Activated CD8-positive, alpha-beta T cell treated with anti-CD3 and anti-CD28 coated beads for 36 hours (primary cell): Measurements from ENCODE around the gene ST6GALNAC1. TPM values are rescaled to one million over a fixed set of nuclear protein-coding genes. Genes with fewer than 3 reads are reported as not detected.

Experiments used
- ATAC-seq: fragments of 200-7000 bp; cut with Tn5 transposase; one replicate; pipeline ENCODE4 v1.10.0; 2021; ENCODE audit warnings: mild to moderate bottlenecking, moderate library complexity
- CTCF ChIA-PET: fragments of 350-600 bp; sonication (Branson Sonifier 250); formaldehyde crosslinking; loops from one replicate; lab custom pipeline; 2021; ENCODE audit warnings: antibody characterized with exemption; lab: Charles Lee
- POLR2A ChIA-PET: fragments of 350-600 bp; sonication (Branson Sonifier 250); formaldehyde crosslinking; loops from one replicate; lab custom pipeline; 2021; ENCODE audit warnings: antibody characterized with exemption; lab: Charles Lee
- DNase-seq: peaks from one replicate; pipeline ENCODE4 v3.0.0-alpha.2; 2020
- H3K27ac Mint-ChIP-seq: one replicate; pipeline ENCODE4 v1.8.0; 2021; ENCODE audit warnings: mild to moderate bottlenecking, mixed read lengths
- H3K27me3 Mint-ChIP-seq: one replicate; pipeline ENCODE4 v1.8.0; 2021; ENCODE audit warnings: mixed read lengths
- H3K36me3 Mint-ChIP-seq: one replicate; pipeline ENCODE4 v1.8.0; 2021; ENCODE audit warnings: low read depth, mixed read lengths
- H3K4me1 Mint-ChIP-seq: one replicate; pipeline ENCODE4 v1.8.0; 2021; ENCODE audit warnings: low read depth, mixed read lengths
- H3K4me3 Mint-ChIP-seq: one replicate; pipeline ENCODE4 v1.8.0; 2021; ENCODE audit warnings: mild to moderate bottlenecking, moderate library complexity, mixed read lengths
- H3K9me3 Mint-ChIP-seq: one replicate; pipeline ENCODE4 v1.8.0; 2021; ENCODE audit warnings: mixed read lengths
- CTCF ChIP-seq: fragments of 200-600 bp; IDR thresholded peaks from one replicate; pipeline ENCODE4 v1.8.0; 2022; ENCODE audit warnings: antibody characterized with exemption, mild to moderate bottlenecking
- intact Hi-C: fragments of 100-400 bp; cut with micrococcal nuclease; formaldehyde crosslinking; loops from one replicate; pipeline ENCODE4 v1.10.0; 2022
- total RNA-seq, 2 experiments: library from RNA; stranded (reverse); gene quantifications; one replicate each; pipeline ENCODE4 v1.2.3, GENCODE V29; 2021

ST6GALNAC1 gene
- total RNA-seq, 2 experiments from 2014 or later: not detected

- peaks cover 31% of the 10 kb centered on the region for H3K27me3 Mint-ChIP-seq
- H3K4me3 Mint-ChIP-seq: no peak overlapping the region
Observed at GRCh38 chr17:76582660-76583059, 60.9 kb downstream of the ST6GALNAC1 start.

GRCh38 chr17:76581515-76581914 lies 62.0 kb downstream of the ST6GALNAC1 start:
- intact Hi-C loops: no loop called here
- no peak for TF ChIP-seq CTCF
- peaks cover 21% of the 10 kb centered on the region for H3K27me3 Mint-ChIP-seq

More at GRCh38 chr17:76582660-76583059, 60.9 kb downstream of the ST6GALNAC1 start:
- Mint-ChIP-seq H3K27ac (no peak overlapping the region), H3K4me1 (peaks cover 19% of the 10 kb centered on the region), H3K9me3 (no peaks in the 10 kb centered on the region), H3K36me3 (no peaks in the 10 kb centered on the region)
- intact Hi-C loops: no loop called here
- no peak for DNase-seq
- no peak for ATAC-seq
- ChIA-PET CTCF (interaction anchor here (2.4 kb wide), 1 partner anchor 60 kb away, joined by 9 read pairs; no protein-coding TSS in a partner anchor), POLR2A (interaction anchor here (1.3 kb wide), 1 partner anchor 25 kb away, joined by 4 read pairs; no protein-coding TSS in a partner anchor)
- TF ChIP-seq CTCF: no peak

DNA sequence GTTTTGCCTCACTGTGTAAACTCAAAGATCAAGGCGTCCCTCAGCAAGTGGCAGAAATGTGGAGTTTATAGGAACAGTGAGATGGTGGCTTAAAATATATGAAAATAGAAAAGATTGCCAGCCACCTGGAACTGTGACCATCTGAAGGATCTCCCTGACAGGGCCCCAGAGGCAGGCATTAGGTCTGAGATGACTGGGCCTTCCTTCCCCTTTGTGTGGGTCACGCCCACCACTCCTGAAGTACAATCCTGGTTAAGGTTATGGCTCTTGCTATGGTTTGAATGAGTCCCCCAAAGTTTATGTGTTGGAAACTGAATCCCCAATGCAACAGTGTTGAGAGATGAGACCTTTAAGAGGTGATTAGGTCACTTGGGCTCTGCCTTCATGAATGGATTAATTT lies 64.3 kb downstream of the ST6GALNAC1 start:
- CTCF ChIA-PET: interaction anchor here (1.0 to 1.5 kb wide), 5 partner anchors 8 to 134 kb away, joined by 3 to 7 read pairs (median 5); no protein-coding TSS in a partner anchor
- no peaks in the 10 kb centered on the region for H3K36me3 Mint-ChIP-seq
- H3K27me3 Mint-ChIP-seq: peaks cover 8% of the 10 kb centered on the region
- DNase-seq (no peak), ATAC-seq (peak; percentile 55)
- H3K4me1 Mint-ChIP-seq: peaks cover 11% of the 10 kb centered on the region
- no peak for TF ChIP-seq CTCF
- H3K27ac Mint-ChIP-seq: no peak overlapping the region
- no peak overlapping the region for H3K4me3 Mint-ChIP-seq
- POLR2A ChIA-PET: no interaction called here
- intact Hi-C loops: no loop called here
- H3K9me3 Mint-ChIP-seq: no peaks in the 10 kb centered on the region

More at GRCh38 chr17:76581515-76581914, 62.0 kb downstream of the ST6GALNAC1 start:
- no peaks in the 10 kb centered on the region for H3K36me3 Mint-ChIP-seq
- H3K4me1 Mint-ChIP-seq: peaks cover 13% of the 10 kb centered on the region
- ChIA-PET CTCF (interaction anchor here (1.0 to 1.1 kb wide), 2 partner anchors 59 to 100 kb away, joined by 3 read pairs; no protein-coding TSS in a partner anchor), POLR2A (no interaction called here)
- H3K4me3 Mint-ChIP-seq: no peak overlapping the region
- DNase-seq (no peak), ATAC-seq (no peak)
- no peaks in the 10 kb centered on the region for H3K9me3 Mint-ChIP-seq
- H3K27ac Mint-ChIP-seq: no peak overlapping the region

GRCh38 chr17:76578376-76578775 lies 65.2 kb downstream of the ST6GALNAC1 start:
- no peak for ATAC-seq
- intact Hi-C loops: no loop called here
- peaks cover 9% of the 10 kb centered on the region for H3K4me1 Mint-ChIP-seq
- no peak for TF ChIP-seq CTCF
- H3K4me3 Mint-ChIP-seq: no peak overlapping the region
- no peak for DNase-seq
- no peaks in the 10 kb centered on the region for H3K9me3 Mint-ChIP-seq
- no peaks in the 10 kb centered on the region for H3K36me3 Mint-ChIP-seq
- H3K27ac Mint-ChIP-seq: no peak overlapping the region
- POLR2A ChIA-PET: no interaction called here
- peaks cover 4% of the 10 kb centered on the region for H3K27me3 Mint-ChIP-seq
- CTCF ChIA-PET: interaction anchor here (0.9 to 1.9 kb wide), 6 partner anchors 18 to 135 kb away, joined by 3 to 6 read pairs (median 5); no protein-coding TSS in a partner anchor

GRCh38 chr17:76577876-76578275 lies 65.7 kb downstream of the ST6GALNAC1 start:
- Mint-ChIP-seq H3K36me3 (no peaks in the 10 kb centered on the region), H3K4me1 (peaks cover 9% of the 10 kb centered on the region), H3K9me3 (no peaks in the 10 kb centered on the region), H3K27ac (no peak overlapping the region), H3K4me3 (no peak overlapping the region), H3K27me3 (peaks cover 4% of the 10 kb centered on the region)
- TF ChIP-seq CTCF: no peak
- DNase-seq: no peak
- POLR2A ChIA-PET: interaction anchor here (4.0 kb wide), 1 partner anchor 11 kb away, joined by 19 read pairs; no protein-coding TSS in a partner anchor
- CTCF ChIA-PET: interaction anchor here (1.1 to 1.9 kb wide), 5 partner anchors 18 to 55 kb away, joined by 3 to 6 read pairs (median 5); no protein-coding TSS in a partner anchor
- no peak for ATAC-seq
- intact Hi-C loops: no loop called here
